HEK293T (cell line): ENCODE data around the gene PLEKHF1.

Experiments used
- CTCF ChIA-PET: fragments of 350-600 bp; formaldehyde crosslinking; extraction: SDS; loops from one replicate; lab custom pipeline; 2021; ENCODE audit warnings: antibody characterized with exemption, inconsistent platforms; lab: Yijun Ruan, JAX
- POLR2A ChIA-PET: fragments of 350-600 bp; formaldehyde crosslinking; extraction: SDS; loops from one replicate; lab custom pipeline; 2020; ENCODE audit warnings: antibody characterized with exemption, inconsistent platforms; lab: Yijun Ruan, JAX
- DNase-seq: peaks from one replicate; pipeline ENCODE4 v3.0.0; 2012; ENCODE audit warnings: mixed read lengths; ENCODE audit errors: extremely low spot score
- ARNT ChIP-seq: fragments of 450-650 bp; IDR thresholded peaks from 2 replicates; pipeline ENCODE4 v1.6.1; 2017; ENCODE audit warnings: mild to moderate bottlenecking
- CTBP1 ChIP-seq: fragments of 450-650 bp; IDR thresholded peaks from 2 replicates; pipeline ENCODE4 v1.6.1; 2016; ENCODE audit warnings: borderline replicate concordance
- ELF4 ChIP-seq: fragments of 450-650 bp; IDR thresholded peaks from 2 replicates; pipeline ENCODE4 v1.6.1; 2017; ENCODE audit warnings: antibody characterized with exemption
- FOXA1 ChIP-seq: fragments of 450-650 bp; IDR thresholded peaks from 2 replicates; pipeline ENCODE4 v1.6.1; 2016; ENCODE audit warnings: mild to moderate bottlenecking
- FOXM1 ChIP-seq: fragments of 450-650 bp; IDR thresholded peaks from 2 replicates; pipeline ENCODE4 v1.6.1; 2017; ENCODE audit warnings: mild to moderate bottlenecking, borderline replicate concordance
- HDGF ChIP-seq: fragments of 450-650 bp; IDR thresholded peaks from 2 replicates; pipeline ENCODE4 v1.6.1; 2017; ENCODE audit warnings: antibody characterized with exemption, borderline replicate concordance
- NFRKB ChIP-seq: fragments of 450-650 bp; IDR thresholded peaks from 2 replicates; pipeline ENCODE4 v1.6.1; 2016; ENCODE audit warnings: mild to moderate bottlenecking, moderate library complexity
- TARDBP ChIP-seq: fragments of 450-650 bp; IDR thresholded peaks from 2 replicates; pipeline ENCODE4 v1.6.1; 2016

Gene PLEKHF1

GRCh38 chr19:29724102-29724641 is 58.9 kb downstream of the PLEKHF1 start:
- ChIA-PET CTCF (interaction anchor here (1.0 kb wide), 1 partner anchor 7 kb away, joined by 3 read pairs; no protein-coding TSS in a partner anchor), POLR2A (interaction anchor here (1.8 kb wide), 1 partner anchor 9 kb away, joined by 4 read pairs; the partner anchor contains the start of gene C19orf12)
- TF ChIP-seq ELF4 = no peak
- TF ChIP-seq TARDBP = no peak
- no peak for TF ChIP-seq HDGF
- no peak for TF ChIP-seq FOXA1
- no peak for TF ChIP-seq CTBP1
- no peak for DNase-seq

GRCh38 chr19:29724746-29725145 is 59.5 kb downstream of the PLEKHF1 start:
- CTCF ChIA-PET = interaction anchor here (0.6 to 1.0 kb wide), 2 partner anchors 8 to 1711 kb away, joined by 3 read pairs; no protein-coding TSS in a partner anchor
- no peak for DNase-seq
- POLR2A ChIA-PET = interaction anchor here (1.8 kb wide), 1 partner anchor 10 kb away, joined by 4 read pairs; the partner anchor contains the start of gene C19orf12
- no peak for TF ChIP-seq FOXM1
- TF ChIP-seq FOXA1 = no peak
- TF ChIP-seq ARNT = no peak
- no peak for TF ChIP-seq NFRKB
